HepG2 (cell line): ENCODE measurements around the gene FCHO1. TPM values are rescaled to one million over a fixed set of nuclear protein-coding genes. Genes with fewer than 3 reads are reported as not detected.
A peak's percentile ranks its signal among the peaks of the same experiment; 100 is the strongest.

Experiments used
- FOSL1 ChIP-seq: sonication (generic); formaldehyde crosslinking; IDR thresholded peaks from 2 replicates; pipeline ENCODE4 v1.9.0; 2021; ENCODE audit warnings: missing genetic modification reagents, borderline replicate concordance
- FOXK2 ChIP-seq: fragments of 450-650 bp; IDR thresholded peaks from 2 replicates; pipeline ENCODE4 v1.6.1; 2016
- IRF2 ChIP-seq: IDR thresholded peaks from 2 replicates; pipeline ENCODE4 v1.6.1; 2018; ENCODE audit warnings: missing genetic modification reagents, missing compliant biosample characterization
- JDP2 ChIP-seq: sonication (generic); formaldehyde crosslinking; IDR thresholded peaks from 2 replicates; pipeline ENCODE4 v1.8.1; 2022; ENCODE audit warnings: missing genetic modification reagents, borderline replicate concordance
- MAZ ChIP-seq, 2 experiments: sonication (generic) in 1 of 2; formaldehyde crosslinking in 1 of 2; IDR thresholded peaks; 2 replicates each; pipeline versions ENCODE4 v1.5.0 to v1.6.1; 2012 to 2020; ENCODE audit warnings: low read depth in 2 of 2, mild to moderate bottlenecking in 2 of 2, borderline replicate concordance in 1 of 2, improper control_type of control experiment in 1 of 2, low read length in 1 of 2, missing genetic modification reagents in 1 of 2, moderate library complexity in 1 of 2
- MXD4 ChIP-seq: IDR thresholded peaks from 2 replicates; pipeline ENCODE4 v1.6.1; 2016; ENCODE audit warnings: mild to moderate bottlenecking, missing biosample characterization, missing genetic modification reagents
- PATZ1 ChIP-seq: sonication (generic); formaldehyde crosslinking; IDR thresholded peaks from 2 replicates; pipeline ENCODE4 v1.4.0; 2020; ENCODE audit warnings: missing genetic modification reagents
- PAX8 ChIP-seq: sonication (generic); formaldehyde crosslinking; IDR thresholded peaks from 2 replicates; pipeline ENCODE4 v1.8.0; 2022; ENCODE audit warnings: mild to moderate bottlenecking, missing genetic modification reagents, borderline replicate concordance
- PHF8 ChIP-seq: sonication (generic); formaldehyde crosslinking; IDR thresholded peaks from 2 replicates; pipeline ENCODE4 v1.5.0; 2020; ENCODE audit warnings: missing genetic modification reagents
- PTBP1 ChIP-seq: fragments of 200-400 bp; formaldehyde crosslinking; IDR thresholded peaks from 2 replicates; pipeline ENCODE4 v1.6.1; 2018; ENCODE audit warnings: low read length, low read depth; ENCODE audit not compliant: poor library complexity, severe bottlenecking
- REPIN1 ChIP-seq: sonication (generic); formaldehyde crosslinking; IDR thresholded peaks from 2 replicates; pipeline ENCODE4 v1.8.0; 2022; ENCODE audit warnings: missing genetic modification reagents, low read depth, mild to moderate bottlenecking, borderline replicate concordance
- RFXANK ChIP-seq: IDR thresholded peaks from 2 replicates; pipeline ENCODE4 v1.6.1; 2016
- TOPORS ChIP-seq: sonication (generic); formaldehyde crosslinking; IDR thresholded peaks from 2 replicates; pipeline ENCODE4 v1.8.0; 2023; ENCODE audit warnings: mild to moderate bottlenecking, missing genetic modification reagents
- ZBTB37 ChIP-seq: sonication (generic); formaldehyde crosslinking; IDR thresholded peaks from 2 replicates; pipeline ENCODE4 v1.4.0; 2020; ENCODE audit warnings: mild to moderate bottlenecking, missing genetic modification reagents
- ZFP36L1 ChIP-seq: sonication (generic); formaldehyde crosslinking; IDR thresholded peaks from 2 replicates; pipeline ENCODE4 v1.8.0; 2022; ENCODE audit warnings: mild to moderate bottlenecking, missing genetic modification reagents, moderate library complexity
- ZFYVE20 ChIP-seq: sonication (generic); formaldehyde crosslinking; IDR thresholded peaks from 2 replicates; pipeline ENCODE4 v1.8.0; 2023; ENCODE audit warnings: low read depth, mild to moderate bottlenecking, moderate library complexity, missing genetic modification reagents, borderline replicate concordance
- ZKSCAN8 ChIP-seq: IDR thresholded peaks from 2 replicates; pipeline ENCODE4 v1.6.1; 2016; ENCODE audit warnings: borderline replicate concordance, missing genetic modification reagents, missing compliant biosample characterization
- ZNF207 ChIP-seq: fragments of 450-650 bp; IDR thresholded peaks from 2 replicates; pipeline ENCODE4 v1.6.1; 2016; ENCODE audit warnings: antibody characterized with exemption, borderline replicate concordance
- ZNF234 ChIP-seq: sonication (generic); formaldehyde crosslinking; conservative IDR thresholded peaks from 2 replicates; pipeline ENCODE4 v1.5.1; 2020; ENCODE audit warnings: mild to moderate bottlenecking, missing genetic modification reagents
- ZNF350 ChIP-seq: sonication (generic); formaldehyde crosslinking; IDR thresholded peaks from 2 replicates; pipeline ENCODE4 v1.4.0; 2020; ENCODE audit warnings: mild to moderate bottlenecking, low read depth, missing genetic modification reagents, borderline replicate concordance
- ZNF432 ChIP-seq: sonication (generic); formaldehyde crosslinking; IDR thresholded peaks from 2 replicates; pipeline ENCODE4 v1.5.0; 2020; ENCODE audit warnings: missing genetic modification reagents, mild to moderate bottlenecking, borderline replicate concordance
- ZNF556 ChIP-seq: sonication (generic); formaldehyde crosslinking; IDR thresholded peaks from 2 replicates; pipeline ENCODE4 v1.4.0; 2020; ENCODE audit warnings: mild to moderate bottlenecking, missing genetic modification reagents, borderline replicate concordance
- polyA plus RNA-seq, 8 experiments: library from polyadenylated mRNA; depleted of rRNA in 3 of 8; stranded (reverse) in 7 of 8; unstranded in 1 of 8; fragments of >200 nt; fragmentation: Illumina TruSeq in 4 of 8; extraction: Trizol in 4 of 8; gene quantifications; 2 replicates each; pipeline versions ENCODE4 v1.2.1 to v1.2.3, GENCODE V29; 2011 to 2016; ENCODE audit warnings: low read depth in 4 of 8, missing spikeins in 1 of 8, mixed read lengths in 1 of 8; ENCODE audit not compliant: insufficient read depth in 1 of 8
- total RNA-seq, 5 experiments: library from RNA; depleted of rRNA; stranded (reverse); fragments of >200 nt; fragmentation: Illumina TruSeq; extraction: Trizol; gene quantifications; 2 replicates each; pipeline ENCODE4 v1.2.3, GENCODE V29; 2016; ENCODE audit warnings: low read depth in 1 of 5
- TF ChIP-seq, protein P1 (sequence below): IDR thresholded peaks from 2 replicates; pipeline ENCODE4 v1.6.1; 2016; ENCODE audit warnings: low read depth, borderline replicate concordance
- TF ChIP-seq, protein P2 (sequence below): sonication (generic); formaldehyde crosslinking; IDR thresholded peaks from 2 replicates; pipeline ENCODE4 v1.4.0; 2020; ENCODE audit warnings: mild to moderate bottlenecking, missing genetic modification reagents

FCHO1 gene
- total and polyA plus RNA-seq, 2 of the 13 experiments (the other 11 are each of a cell fraction or from before 2014, with no cell fraction given): 1.3 to 3.1 TPM

- TF ChIP-seq IRF2 (no peak), REPIN1 (CRISPR knock-in tag) (peak; percentile 21; the same call in 1 of the 2 replicates), TOPORS (CRISPR knock-in tag) (no peak), ZNF234 (no peak), ZBTB37 (CRISPR knock-in tag) (no peak), MAZ (IDR thresholded peaks at IDR 0.05; ENCODE audit: borderline replicate concordance, low read depth, low read length) (0 out of 2 replicates have a peak, but pooled peaks have one; percentile 29), MAZ (CRISPR knock-in tag; IDR thresholded peaks at IDR 0.05; ENCODE audit: low read depth) (no peak), ZNF350 (CRISPR knock-in tag) (peak; percentile 69; the same call in 1 of the 2 replicates), PATZ1 (CRISPR knock-in tag) (no peak), PAX8 (CRISPR knock-in tag) (no peak), JDP2 (CRISPR knock-in tag) (no peak), PHF8 (CRISPR knock-in tag) (peak; percentile 36; the same call in 1 of the 2 replicates), RFXANK (CRISPR knock-in tag) (no peak), ZFYVE20 (CRISPR knock-in tag) (no peak), ZNF432 (CRISPR knock-in tag) (no peak), ZNF556 (CRISPR knock-in tag) (no peak), FOSL1 (CRISPR knock-in tag) (no peak), ZNF207 (no peak), ZKSCAN8 (no peak), ZFP36L1 (CRISPR knock-in tag) (peak; percentile 70; the same call in 1 of the 2 replicates), PTBP1 (no peak), FOXK2 (no peak), MXD4 (no peak; the same call in 1 of the 2 replicates)
- TF ChIP-seq, protein P1, sequence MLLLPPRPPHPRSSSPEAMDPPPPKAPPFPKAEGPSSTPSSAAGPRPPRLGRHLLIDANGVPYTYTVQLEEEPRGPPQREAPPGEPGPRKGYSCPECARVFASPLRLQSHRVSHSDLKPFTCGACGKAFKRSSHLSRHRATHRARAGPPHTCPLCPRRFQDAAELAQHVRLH (CRISPR knock-in tag): no peak; the same call in 1 of the 2 replicates
- TF ChIP-seq, protein P2, sequence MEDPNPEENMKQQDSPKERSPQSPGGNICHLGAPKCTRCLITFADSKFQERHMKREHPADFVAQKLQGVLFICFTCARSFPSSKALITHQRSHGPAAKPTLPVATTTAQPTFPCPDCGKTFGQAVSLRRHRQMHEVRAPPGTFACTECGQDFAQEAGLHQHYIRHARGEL (CRISPR knock-in tag): peak; percentile 78; the same call in 1 of the 2 replicates
Measured at GRCh38 chr19:17794731-17795494, 43.6 kb downstream of the FCHO1 start, which contains the start of gene B3GNT3 (continued).
